Measurements from ENCODE around the gene REXO4. TPM values are rescaled to one million over a fixed set of nuclear protein-coding genes. Genes with fewer than 3 reads are reported as not detected.

REXO4 gene
- total and polyA plus RNA-seq, 2 donors (not counting 3 experiments of a cell fraction or from before 2014, with no cell fraction given) = 19.5 to 29.5 TPM

DNA sequence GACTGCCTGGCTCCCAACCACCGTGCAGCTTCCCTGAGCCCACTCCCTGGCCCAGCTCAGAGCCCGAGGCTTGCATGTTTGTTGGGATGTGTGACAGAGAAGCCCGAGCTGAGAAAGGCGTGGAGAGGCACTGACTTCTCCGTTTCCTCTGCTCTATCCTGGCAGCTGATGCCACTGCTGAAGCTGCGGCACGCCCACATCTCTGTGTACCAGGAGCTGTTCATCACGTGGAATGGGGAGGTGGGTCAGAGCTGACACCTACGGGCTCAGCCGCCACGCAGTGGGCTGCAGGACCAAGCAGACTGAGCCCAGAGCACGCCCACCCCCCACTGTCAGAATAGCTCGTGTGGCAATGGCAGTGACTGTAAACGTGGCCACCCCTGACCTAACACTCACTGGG lies 32.4 kb downstream of the REXO4 start:
- BruUV-seq (replicated peaks) = no TSS peak
- Histone ChIP-seq H3K79me2 (ENCODE audit: control insufficient read depth, insufficient read depth, low read length) (no peaks in the 10 kb centered on the region), H3K9me3 (replicated peaks; ENCODE audit: control insufficient read depth, insufficient read depth, low read length) (no peaks in the 10 kb centered on the region), H3K4me2 (ENCODE audit: insufficient read depth, low read length) (no peak overlapping the region), H3K4me3 (replicated peaks in 1 of 3; ENCODE audit: insufficient read depth in 1 of 3, low read depth in 1 of 3, low read length in 3 of 3) (no peak overlapping the region), H3K9me1 (replicated peaks; ENCODE audit: control insufficient read depth, extremely low read depth, insufficient read depth, low read length) (no peaks in the 10 kb centered on the region), H3K9ac (replicated peaks; ENCODE audit: extremely low read depth, insufficient read depth, low read length) (no peak overlapping the region), H3K27ac (ENCODE audit: insufficient read depth, low read depth, low read length) (no peak overlapping the region), H3K36me3 (ENCODE audit: control insufficient read depth in 2 of 2, extremely low read depth in 1 of 2, insufficient read depth in 2 of 2, low read length in 2 of 2) (no peaks in the 10 kb centered on the region), H4K20me1 (replicated peaks; ENCODE audit: control insufficient read depth, extremely low read depth, insufficient read depth, low read length) (no peaks in the 10 kb centered on the region), H3K4me1 (ENCODE audit: control insufficient read depth, extremely low read depth, insufficient read depth, low read length) (no peaks in the 10 kb centered on the region), H2AFZ (ENCODE audit: low read depth, low read length) (no peak overlapping the region), H3K27me3 (ENCODE audit: control insufficient read depth in 2 of 2, insufficient read depth in 2 of 2, low read length in 2 of 2) (no peaks in the 10 kb centered on the region)
- CTCF ChIA-PET = no interaction called here
- TF ChIP-seq POLR2AphosphoS5 (IDR thresholded peaks at IDR 0.05; ENCODE audit: insufficient read depth, low read depth, low read length) (no peak), FOS (IDR thresholded peaks at IDR 0.05; ENCODE audit: borderline replicate concordance, insufficient read depth, low read length) (no peak), EZH2 (IDR thresholded peaks at IDR 0.05; ENCODE audit: borderline replicate concordance, low read depth, low read length, severe bottlenecking) (no peak), POLR2A (IDR thresholded peaks at IDR 0.05; ENCODE audit: low read depth, low read length) (no peak), GATA2 (IDR thresholded peaks at IDR 0.05; ENCODE audit: insufficient read depth, insufficient read length, low read depth, low read length) (no peak), MYC (IDR thresholded peaks at IDR 0.05; ENCODE audit: low read depth, low read length) (no peak), JUN (IDR thresholded peaks at IDR 0.05; ENCODE audit: borderline replicate concordance, insufficient read depth, insufficient read length, low read depth) (no peak)
- TF ChIP-seq, protein P1, sequence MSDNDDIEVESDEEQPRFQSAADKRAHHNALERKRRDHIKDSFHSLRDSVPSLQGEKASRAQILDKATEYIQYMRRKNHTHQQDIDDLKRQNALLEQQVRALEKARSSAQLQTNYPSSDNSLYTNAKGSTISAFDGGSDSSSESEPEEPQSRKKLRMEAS (IDR thresholded peaks at IDR 0.05; ENCODE audit: insufficient read depth, insufficient read length) = no peak
- TF ChIP-seq, protein P2, sequence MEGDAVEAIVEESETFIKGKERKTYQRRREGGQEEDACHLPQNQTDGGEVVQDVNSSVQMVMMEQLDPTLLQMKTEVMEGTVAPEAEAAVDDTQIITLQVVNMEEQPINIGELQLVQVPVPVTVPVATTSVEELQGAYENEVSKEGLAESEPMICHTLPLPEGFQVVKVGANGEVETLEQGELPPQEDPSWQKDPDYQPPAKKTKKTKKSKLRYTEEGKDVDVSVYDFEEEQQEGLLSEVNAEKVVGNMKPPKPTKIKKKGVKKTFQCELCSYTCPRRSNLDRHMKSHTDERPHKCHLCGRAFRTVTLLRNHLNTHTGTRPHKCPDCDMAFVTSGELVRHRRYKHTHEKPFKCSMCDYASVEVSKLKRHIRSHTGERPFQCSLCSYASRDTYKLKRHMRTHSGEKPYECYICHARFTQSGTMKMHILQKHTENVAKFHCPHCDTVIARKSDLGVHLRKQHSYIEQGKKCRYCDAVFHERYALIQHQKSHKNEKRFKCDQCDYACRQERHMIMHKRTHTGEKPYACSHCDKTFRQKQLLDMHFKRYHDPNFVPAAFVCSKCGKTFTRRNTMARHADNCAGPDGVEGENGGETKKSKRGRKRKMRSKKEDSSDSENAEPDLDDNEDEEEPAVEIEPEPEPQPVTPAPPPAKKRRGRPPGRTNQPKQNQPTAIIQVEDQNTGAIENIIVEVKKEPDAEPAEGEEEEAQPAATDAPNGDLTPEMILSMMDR (IDR thresholded peaks at IDR 0.05; ENCODE audit: extremely low read depth in 1 of 2, insufficient read depth in 1 of 2, low read depth in 1 of 2, low read length in 2 of 2) = no peak
- FAIRE-seq (no peak), DNase-seq (ENCODE audit: low read depth, low spot score) (no peak)
- POLR2A ChIA-PET = no interaction called here
- dilution Hi-C loops (cut with MboI; ENCODE audit: extremely low pct_ligation_motif_present, low sequenced_read_pairs) (no loop called here), intact Hi-C loops (cut with micrococcal nuclease) (no loop called here)

All from endothelial cell of umbilical vein (primary cell).